GM06990 (cell line): ENCODE results near the gene METTL16.
A peak's percentile ranks its signal among the peaks of the same experiment; 100 is the strongest.

Source experiments
- DNase-seq: peaks from one replicate; pipeline ENCODE4 v3.0.0-alpha.2; 2011; ENCODE audit not compliant: insufficient read length; ENCODE audit errors: extremely low read depth
- H3K27me3 ChIP-seq: replicated peaks from 2 replicates; pipeline ENCODE4 v1.6.0; 2011; ENCODE audit warnings: low read length; ENCODE audit not compliant: control insufficient read depth, insufficient read depth
- H3K36me3 ChIP-seq: 2 replicates; pipeline ENCODE4 v1.5.1; 2011; ENCODE audit warnings: low read length; ENCODE audit not compliant: control insufficient read depth, insufficient read depth
- H3K4me3 ChIP-seq: replicated peaks from 2 replicates; pipeline ENCODE4 v1.5.1; 2011; ENCODE audit warnings: low read depth, mild to moderate bottlenecking, control low read depth, low read length
- TF ChIP-seq, protein P1 (sequence below): IDR thresholded peaks from 2 replicates; pipeline ENCODE4 v1.5.1; 2011; ENCODE audit warnings: low read length, control low read depth, mild to moderate bottlenecking, inconsistent platforms; ENCODE audit not compliant: insufficient read depth, poor library complexity, severe bottlenecking

Gene METTL16

DNA sequence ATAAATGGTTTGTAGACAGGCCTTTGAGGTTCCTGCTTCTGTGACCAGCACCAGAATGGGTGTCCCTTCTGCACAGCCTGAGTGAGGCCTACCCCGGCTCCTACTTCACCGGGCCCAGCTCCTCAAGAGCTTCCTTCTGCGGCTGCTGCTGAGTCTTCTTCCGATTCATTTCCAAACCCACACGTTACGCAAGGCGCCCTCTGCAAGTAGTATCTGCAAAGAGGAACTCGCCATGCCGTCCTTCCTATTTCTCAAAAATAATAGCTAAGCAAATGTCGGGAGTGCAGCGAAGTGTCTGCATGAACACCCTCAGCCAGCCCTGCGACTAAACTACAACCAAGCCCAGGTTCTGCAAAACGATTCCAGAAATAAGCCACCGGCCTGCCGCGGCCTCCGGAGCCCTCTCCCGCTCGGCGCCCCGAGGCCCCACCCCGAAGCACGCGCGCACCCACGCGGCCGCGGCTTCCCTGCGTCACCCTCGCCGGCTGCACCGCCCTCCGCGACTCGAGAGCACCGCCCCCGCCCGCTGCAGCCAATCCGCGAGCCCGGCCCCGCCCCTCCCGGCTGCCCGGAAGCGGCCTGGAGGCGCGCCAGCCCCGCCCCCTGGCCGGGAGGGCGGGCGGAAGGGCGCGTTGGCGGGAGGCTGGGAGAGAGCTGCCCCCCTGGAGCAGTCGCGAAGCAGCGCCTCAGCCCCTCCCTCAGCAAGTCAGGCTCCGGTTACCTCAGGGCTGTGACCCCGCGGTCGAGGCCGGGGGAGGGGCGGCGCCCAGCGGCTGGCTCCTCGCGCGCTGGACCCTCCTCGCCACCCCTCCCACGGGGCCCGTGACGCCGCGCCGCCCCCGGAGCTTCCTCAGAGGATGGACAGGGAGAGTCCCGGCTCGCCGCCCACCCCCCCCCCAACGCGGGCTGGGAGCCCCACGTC lies 119.2 kb downstream of the METTL16 start:
- TF ChIP-seq, protein P1, sequence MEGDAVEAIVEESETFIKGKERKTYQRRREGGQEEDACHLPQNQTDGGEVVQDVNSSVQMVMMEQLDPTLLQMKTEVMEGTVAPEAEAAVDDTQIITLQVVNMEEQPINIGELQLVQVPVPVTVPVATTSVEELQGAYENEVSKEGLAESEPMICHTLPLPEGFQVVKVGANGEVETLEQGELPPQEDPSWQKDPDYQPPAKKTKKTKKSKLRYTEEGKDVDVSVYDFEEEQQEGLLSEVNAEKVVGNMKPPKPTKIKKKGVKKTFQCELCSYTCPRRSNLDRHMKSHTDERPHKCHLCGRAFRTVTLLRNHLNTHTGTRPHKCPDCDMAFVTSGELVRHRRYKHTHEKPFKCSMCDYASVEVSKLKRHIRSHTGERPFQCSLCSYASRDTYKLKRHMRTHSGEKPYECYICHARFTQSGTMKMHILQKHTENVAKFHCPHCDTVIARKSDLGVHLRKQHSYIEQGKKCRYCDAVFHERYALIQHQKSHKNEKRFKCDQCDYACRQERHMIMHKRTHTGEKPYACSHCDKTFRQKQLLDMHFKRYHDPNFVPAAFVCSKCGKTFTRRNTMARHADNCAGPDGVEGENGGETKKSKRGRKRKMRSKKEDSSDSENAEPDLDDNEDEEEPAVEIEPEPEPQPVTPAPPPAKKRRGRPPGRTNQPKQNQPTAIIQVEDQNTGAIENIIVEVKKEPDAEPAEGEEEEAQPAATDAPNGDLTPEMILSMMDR = no peak
- Histone ChIP-seq H3K36me3 (0 out of 2 replicates have a peak, but pooled peaks cover 1% of the 10 kb centered on the region), H3K27me3 (no peaks in the 10 kb centered on the region), H3K4me3 (peak overlapping the region; percentile 79)
- peak; percentile 96 for DNase-seq

- Histone ChIP-seq H3K36me3 (peaks cover 6% of the 10 kb centered on the region), H3K27me3 (no peaks in the 10 kb centered on the region), H3K4me3 (peak overlapping the region; percentile 79)
- TF ChIP-seq, protein P1 = no peak
- no peak for DNase-seq
Observed at GRCh38 chr17:2391597-2392251, 120.0 kb downstream of the METTL16 start.

DNA sequence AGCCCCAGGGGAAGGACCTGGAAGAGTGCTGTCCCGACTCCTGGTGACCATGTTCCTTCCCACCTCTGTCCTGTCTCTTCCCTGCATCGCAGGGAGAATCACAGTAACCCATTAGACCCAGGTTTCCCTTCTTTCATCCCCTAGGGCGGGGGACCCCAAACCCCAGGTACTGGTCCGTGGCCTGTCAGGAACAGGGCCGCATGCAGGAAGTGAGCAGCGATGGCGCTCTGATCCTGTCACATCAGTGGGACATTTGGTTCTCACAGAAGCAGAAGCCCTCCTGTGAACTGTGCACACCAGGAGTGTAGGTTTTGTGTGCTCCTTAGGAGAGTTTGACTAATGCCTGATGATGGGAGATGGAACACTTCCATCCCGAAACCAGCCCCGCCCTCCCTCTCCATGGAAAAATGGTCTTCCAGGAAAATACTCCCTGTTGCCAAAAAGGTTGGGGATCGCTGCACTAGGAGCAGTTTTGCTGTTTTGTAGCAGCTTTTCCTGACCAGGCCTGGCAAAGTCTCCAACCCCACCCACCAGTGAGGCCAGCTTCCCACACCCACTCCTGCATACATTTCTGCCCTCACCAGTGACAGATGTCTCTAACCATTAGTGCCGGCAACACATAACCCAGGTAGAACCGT lies 121.4 kb downstream of the METTL16 start:
- no peak for DNase-seq
- TF ChIP-seq, protein P1 = no peak
- no peaks in the 10 kb centered on the region for H3K27me3 ChIP-seq
- H3K36me3 ChIP-seq = peaks cover 11% of the 10 kb centered on the region
- H3K4me3 ChIP-seq = no peak overlapping the region

- DNase-seq = no peak
- TF ChIP-seq, protein P1 = no peak
- H3K36me3 ChIP-seq = peaks cover 11% of the 10 kb centered on the region
- no peak overlapping the region for H3K4me3 ChIP-seq
- H3K27me3 ChIP-seq = no peaks in the 10 kb centered on the region
Observed at GRCh38 chr17:2388683-2389055, 123.0 kb downstream of the METTL16 start.

- TF ChIP-seq, protein P1 = no peak
- H3K4me3 ChIP-seq = no peak overlapping the region
- no peaks in the 10 kb centered on the region for H3K27me3 ChIP-seq
- no peak for DNase-seq
- peaks cover 11% of the 10 kb centered on the region for H3K36me3 ChIP-seq
Observed at GRCh38 chr17:2388020-2388682, 123.5 kb downstream of the METTL16 start.
